T follicular helper cell (primary cell): ENCODE results near the gene VRK1.
"Not testable (repeated sequence)": the region's sequence is repeated elsewhere in the genome, so short reads cannot be mapped to it uniquely, and the experiment has no call there.

Experiments used
- DNase-seq: peaks from one replicate; pipeline ENCODE4 v3.0.0-alpha.2; 2020; ENCODE audit warnings: low read depth
- total RNA-seq, 2 experiments: gene quantifications; one replicate each; lab custom pipeline; 2026; lab: John Stamatoyannopoulos, UW

The VRK1 gene, protein sequence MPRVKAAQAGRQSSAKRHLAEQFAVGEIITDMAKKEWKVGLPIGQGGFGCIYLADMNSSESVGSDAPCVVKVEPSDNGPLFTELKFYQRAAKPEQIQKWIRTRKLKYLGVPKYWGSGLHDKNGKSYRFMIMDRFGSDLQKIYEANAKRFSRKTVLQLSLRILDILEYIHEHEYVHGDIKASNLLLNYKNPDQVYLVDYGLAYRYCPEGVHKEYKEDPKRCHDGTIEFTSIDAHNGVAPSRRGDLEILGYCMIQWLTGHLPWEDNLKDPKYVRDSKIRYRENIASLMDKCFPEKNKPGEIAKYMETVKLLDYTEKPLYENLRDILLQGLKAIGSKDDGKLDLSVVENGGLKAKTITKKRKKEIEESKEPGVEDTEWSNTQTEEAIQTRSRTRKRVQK
- total RNA-seq, result 49.4 to 50.0 reads per million in 2 experiments

DNA sequence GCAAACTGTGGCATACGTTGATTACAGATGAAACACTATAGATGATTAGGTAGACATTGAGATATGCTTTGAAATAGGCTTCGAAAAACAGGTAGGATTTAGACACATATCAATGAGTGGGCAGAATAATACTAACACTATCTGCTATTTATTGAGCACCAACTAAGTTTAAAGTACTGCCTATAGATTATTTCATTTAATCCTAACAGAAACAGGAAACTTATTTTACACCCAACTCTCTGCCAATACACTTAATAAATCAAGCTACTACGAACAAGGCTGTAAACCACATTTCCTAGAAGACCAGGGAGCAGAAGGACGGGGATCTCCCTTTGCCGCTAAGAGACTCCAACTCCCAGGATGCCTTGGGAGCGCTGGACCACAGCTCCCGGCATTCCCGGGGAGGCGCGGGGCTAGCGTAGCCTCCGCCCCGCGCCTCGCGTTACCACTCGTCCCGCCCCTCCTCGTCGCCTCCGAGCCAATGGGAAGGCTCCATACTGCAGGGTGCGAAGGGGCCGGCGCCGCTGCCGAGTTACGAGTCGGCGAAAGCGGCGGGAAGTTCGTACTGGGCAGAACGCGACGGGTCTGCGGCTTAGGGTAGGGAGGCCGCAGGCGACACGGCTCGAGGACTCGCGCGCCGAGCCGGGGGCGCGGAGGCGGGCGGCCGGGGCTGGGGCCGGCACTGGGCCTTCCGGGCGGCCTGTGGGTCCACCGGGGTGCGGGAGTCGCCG lies at the start of gene VRK1:
TSS of gene VRK1 (plus strand) at position 532 of the 731 bp plus-strand sequence. CDS start 36,090 bp downstream, outside the sequence.
- peak; percentile 91 for DNase-seq

DNA sequence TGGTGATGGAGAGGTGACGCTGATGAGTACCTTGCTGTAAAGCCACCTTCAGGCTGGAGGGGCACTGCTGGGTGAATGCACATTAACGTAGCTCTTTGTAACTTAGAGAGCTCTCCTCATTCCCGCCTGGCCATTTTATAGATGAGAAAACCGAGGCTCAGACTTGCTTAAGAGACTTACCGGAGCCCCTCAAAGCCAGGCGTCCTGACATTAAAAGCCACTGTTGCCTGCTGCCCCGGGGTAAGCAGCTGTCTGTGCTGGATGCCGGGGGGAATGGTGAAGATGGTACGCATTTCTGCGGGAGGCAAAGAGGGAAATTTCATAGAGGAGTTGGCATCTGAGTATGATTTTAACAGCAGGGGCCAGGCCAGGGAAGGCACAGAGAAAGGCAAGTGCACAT lies 49.6 kb upstream of the VRK1 start:
- no peak for DNase-seq

DNA sequence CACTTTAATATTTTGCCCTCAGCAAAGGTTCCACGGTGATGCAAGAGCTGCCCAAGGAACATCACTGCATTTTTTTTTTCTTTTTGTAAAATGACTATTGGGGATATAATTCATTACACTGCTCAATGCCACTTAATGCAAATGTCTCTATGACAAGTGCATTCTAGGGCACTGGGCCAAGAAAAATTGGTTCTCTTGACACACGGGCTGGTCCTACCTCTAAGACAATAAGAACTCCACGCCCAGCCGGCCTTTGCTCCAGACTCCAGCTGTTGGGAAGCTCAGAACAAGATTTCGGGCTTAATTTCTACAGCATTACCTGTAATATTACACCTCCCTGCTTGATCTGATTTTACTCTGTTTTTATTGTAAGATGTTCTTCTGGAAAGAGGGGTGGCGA lies 48.8 kb upstream of the VRK1 start:
- DNase-seq, result no peak

DNA sequence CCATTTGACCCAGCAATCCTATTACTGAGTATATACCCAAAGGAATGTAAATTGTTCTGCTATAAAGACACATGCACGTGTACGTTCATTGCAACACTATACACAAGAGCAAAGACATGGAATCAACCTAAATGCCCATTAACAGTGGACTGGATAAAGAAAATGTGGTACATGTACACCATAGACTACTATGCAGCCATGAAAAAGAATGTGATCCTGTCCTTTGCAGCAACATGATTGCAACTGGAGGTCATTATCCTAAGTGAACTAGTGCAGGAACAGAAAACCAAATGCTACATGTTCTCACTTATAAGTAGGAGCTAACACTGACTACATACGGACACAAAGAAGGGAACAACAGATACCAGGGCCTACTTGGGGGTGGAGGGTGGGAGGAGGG lies 45.7 kb upstream of the VRK1 start:
- no peak for DNase-seq

DNA sequence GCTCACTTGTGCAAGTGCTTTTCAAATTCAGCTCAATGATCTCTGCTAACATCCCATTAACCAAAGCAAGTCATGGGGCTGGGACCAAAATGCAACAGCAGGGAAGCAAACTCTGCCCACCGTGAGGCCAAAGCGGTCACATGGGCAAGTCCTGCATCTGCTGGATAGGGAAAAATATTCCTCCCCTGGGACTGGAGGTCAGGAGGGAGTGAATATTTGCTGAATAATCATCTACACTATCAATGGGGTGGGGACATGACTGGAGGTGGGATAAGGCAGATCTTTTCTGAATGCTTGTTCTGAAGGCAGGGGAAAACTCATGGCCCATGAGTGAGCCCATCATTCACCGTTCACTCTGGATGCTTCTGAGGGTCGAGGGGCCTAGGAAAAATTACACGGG lies 45.1 kb upstream of the VRK1 start:
- no peak for DNase-seq

DNA sequence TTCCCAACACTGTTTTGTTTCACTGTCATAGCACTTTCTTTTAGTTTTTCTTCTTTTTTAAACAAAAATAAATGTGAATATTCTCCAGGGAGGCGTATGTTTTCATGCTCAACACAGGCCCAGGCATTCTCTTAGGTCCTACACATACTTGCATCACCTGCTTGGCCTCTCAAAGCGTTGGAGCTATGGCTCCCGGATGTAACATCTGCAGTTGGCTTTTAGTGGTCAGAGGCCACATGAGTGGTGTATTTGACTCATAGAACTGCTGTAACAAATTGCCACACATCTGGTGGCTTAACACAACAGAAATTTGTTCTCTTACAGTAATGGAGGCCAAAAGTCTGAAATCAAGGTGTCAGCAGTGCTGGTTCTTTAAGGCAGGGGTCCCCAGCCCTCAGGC lies 44.6 kb upstream of the VRK1 start:
- no peak for DNase-seq

DNA sequence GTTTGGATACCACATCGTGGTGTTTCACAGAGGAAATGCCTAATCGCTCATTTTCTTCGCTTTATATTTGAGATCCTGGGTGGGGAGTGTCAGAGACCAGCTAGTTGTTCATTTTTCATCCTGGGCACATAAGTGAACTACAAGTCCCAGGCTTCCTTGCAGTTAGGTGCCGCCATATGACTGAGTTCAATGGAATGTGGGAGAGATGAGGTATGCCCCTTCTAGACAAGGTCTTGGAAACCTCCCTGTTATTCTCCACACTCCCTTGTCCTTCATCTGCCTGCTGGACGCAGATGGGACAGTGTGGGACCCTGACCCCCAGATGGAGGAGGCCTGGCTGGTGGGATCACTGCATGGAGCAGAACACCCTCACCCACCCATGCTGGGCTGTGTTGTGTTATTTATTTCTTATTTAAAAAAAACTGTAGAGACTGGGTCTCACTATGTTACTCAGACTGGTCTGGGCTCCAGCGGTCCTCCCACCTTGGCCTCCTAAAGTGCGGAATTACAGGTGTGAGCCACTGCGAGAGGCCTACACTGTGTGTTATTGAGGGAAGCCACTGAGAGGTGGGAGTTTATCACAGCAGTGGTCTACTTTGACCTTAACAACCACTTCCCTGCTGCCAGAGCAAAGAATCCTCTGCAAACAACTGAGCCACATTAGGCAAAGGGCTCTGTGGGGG lies 42.9 kb upstream of the VRK1 start:
- DNase-seq, result no peak

DNA sequence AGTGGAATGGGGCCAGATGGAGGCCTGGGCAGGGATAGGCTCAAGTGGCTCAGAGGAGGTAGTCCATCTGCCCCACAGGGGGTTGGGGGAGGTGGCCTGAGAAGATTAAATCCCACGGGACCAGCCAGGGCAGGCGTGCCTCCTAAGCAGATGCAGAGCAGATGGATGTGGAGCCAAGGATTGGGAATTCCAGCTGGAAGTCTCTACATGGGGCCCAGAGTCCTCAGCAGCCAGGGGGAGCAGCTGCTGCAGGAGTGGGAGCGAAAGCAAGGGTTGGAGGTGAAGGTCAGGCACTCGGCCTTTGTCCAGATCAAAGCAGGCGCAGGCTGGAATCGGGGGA lies 42.4 kb upstream of the VRK1 start:
- no peak for DNase-seq

DNA sequence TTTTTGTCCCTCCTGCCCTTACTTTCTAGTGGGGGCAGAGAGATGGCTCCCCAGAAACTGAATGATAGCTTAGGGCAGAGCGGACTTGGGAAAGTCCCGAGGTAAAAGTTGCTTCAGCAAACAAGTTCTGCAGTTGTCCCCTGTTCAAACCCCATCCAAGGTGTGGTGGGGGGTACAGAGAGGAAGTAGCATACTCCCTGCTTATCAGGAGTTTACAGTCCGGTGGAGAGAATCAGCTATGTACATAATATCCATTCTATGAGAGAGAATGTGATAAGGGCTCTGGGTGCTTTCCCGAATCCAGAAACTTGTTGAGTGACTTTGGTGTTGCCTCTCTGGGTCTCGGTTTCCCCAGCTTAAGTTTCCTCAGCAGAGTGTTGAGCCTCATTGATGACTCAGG lies 40.4 kb upstream of the VRK1 start:
- DNase-seq, result no peak

DNA sequence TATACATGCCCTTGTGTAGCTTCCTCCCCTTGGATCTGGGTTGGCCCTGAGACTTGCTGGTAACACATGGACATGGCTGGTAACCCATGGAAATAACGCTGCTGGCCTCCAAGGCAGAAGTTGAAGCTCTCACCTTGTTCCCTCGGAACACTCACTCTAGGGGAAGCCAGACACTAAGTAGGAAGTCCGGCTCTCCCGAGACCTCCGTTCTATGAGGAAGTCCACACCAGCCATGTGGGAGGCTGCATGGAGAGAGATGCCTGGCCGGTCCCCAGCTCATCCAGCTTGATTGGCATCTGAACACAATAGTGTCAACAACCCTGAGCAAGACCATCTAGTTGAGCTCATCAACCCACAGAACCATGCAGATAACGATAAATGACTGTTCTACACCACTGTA lies 39.7 kb upstream of the VRK1 start:
- DNase-seq, result no peak

DNA sequence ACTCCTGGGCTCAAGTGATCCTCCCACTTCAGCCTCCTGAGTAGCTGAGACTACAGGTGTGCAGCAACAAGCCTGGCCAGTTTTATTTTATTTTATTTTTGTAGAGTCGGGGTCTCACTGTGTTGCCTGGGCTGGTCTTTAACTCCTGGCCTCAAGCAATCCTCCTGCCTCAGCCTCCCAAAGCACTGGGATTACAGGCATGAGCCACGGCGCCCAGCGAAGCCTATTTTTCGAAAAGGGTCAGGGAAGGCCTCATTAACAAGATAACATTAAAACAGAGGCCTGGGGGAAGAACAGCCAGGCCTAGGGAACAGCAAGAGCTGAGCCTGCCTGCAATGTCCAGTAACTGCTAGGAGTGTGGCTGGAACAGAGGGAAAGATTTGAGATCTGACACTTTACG lies 36.1 kb upstream of the VRK1 start:
- DNase-seq, result no peak

DNA sequence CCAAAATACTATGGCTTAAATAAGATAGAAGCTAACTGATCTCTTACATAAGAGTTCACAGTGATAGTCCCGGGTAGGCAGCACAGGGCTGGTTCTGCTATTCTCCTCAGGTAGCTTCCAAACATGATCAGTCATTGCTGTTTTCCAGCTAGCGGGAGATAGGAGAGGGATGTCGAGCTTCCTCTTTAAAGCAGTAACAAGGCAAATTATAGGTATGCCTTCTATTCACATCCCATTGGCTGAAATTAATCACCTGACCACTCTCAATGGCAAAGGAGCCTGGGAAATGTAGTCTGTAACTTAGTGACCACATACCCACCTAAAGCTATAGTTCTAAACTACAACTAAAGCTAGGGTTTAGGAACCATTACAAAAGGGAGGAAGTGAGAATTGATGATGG lies 34.5 kb upstream of the VRK1 start:
- peak; percentile 15 for DNase-seq

DNA sequence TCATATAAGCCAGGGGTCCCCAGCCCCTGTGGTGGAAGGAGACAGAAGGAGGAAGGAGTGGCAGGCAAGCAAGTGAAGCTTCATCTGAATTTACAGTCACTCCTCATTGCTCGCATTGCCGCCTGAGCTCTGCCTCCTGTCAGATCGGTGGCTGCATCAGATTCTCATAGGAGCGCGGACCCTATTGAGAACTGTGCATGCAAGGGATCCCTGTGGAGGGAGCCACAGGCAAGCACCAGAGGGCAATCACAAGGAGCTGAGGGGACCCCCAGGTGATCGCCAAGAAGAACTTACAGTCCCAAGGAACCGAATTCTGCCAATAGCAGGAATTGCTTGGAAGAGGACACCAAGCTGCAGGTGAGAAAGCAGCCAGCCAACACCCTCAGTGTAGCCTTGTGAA lies 33.2 kb upstream of the VRK1 start:
- DNase-seq, result no peak

DNA sequence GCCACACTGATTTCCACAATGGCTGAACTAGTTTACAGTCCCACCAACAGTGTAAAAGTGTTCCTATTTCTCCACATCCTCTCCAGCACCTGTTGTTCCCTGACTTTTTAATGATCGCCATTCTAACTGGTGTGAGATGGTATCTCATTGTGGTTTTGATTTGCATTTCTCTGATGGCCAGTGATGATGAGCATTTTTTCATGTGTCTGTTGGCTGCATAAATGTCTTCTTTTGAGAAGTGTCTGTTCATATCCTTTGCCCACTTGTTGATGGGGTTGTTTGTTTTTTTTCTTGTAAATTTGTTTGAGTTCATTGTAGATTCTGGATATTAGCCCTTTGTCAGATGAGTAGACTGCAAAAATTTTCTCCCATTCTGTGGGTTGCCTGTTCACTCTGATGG lies 32.0 kb upstream of the VRK1 start:
- DNase-seq, result not testable (repeated sequence)

DNA sequence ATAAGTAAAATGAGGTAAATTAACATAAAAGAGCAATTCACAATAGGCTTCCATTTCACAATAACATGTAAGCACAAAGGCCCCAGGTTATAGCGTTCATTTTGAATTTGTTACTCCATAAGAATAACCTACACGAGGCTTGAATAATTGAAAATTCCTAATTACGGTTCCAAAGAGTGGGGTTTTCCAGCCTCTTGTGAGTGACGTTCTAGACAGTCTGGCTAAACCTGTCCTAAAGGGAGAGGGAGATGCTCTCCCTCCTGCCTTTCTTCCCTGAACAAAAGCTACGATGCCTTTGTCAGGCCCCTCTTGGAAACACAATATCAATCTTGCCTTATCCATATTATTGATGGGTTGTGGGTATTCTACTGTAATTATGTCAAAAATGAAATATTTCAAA lies 24.3 kb upstream of the VRK1 start:
- DNase-seq, result no peak

DNA sequence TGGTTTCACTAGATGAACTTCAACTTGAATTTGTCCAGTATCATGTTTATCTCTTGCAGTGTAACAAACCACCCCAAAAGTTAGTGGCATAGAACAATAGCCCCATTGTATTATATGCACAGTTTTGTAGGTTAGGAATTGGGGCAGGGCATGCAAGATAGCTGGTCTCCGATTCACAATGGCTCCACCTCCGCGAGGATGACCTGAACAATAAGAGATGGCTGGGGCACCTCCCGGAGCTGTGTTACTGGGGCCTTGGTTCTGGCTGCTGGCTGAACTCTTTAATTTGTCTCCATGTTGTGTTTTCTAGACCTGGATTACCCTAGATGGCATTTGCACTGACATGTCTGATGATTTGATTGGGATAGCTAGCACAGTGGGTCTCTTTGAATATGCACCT lies 20.4 kb upstream of the VRK1 start:
- DNase-seq, result no peak

DNA sequence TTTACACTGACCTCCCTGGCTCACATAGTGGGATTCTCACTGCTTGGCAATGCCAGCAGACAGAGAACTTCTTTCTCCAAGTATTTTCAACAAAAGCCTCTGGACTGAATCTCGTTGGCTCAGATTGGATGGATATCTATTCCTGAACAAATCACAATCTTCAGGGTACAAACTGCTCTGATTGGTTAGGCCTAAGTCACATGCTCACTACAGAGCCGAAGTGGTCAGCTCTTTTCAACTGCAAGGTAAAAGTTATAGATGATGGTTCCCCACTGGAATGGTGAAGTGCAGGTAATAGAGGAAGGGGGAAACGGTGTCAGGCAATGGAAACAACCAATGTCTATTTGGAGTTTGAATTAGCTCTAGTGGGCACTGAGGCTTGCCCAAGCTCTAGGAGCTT lies 16.7 kb upstream of the VRK1 start:
- no peak for DNase-seq

DNA sequence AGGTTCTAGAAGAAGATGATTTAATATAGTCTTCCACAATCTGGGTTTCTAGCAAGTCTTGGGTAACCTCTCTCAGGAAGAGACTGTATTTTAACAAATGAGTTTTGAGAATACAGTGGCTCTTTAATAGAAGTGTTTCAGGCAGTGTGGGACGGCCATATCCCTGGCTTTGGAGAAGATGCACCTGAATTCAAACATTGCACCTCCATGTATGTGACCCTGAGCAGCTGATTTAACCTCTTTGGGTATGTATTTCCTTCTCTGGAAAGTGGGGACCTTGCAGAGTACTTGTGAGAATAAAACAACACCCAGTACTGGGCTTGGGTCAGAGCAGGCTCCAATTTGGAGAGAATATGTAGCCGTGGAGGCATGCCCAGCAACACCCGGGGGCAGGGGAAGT lies 15.8 kb upstream of the VRK1 start:
- DNase-seq, result no peak

DNA sequence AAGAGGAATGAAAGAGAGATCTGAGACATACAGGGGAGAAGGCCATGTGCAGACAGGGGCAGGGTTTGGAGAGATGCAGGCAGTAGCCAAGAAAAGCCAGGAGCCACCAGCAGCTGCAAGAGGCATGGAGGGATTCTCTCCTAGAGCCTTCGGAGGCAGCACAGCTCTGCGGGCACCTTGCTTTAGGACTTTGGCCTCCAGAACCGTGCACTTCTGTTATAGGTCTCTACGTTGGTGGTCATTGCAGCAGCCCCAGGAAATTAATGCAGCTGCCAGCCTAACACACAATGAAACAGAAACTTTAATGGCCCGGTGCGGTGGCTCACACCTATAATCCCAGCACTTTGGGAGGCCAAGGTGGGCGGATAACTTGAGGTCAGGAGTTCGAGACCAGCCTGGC lies 14.7 kb upstream of the VRK1 start:
- no peak for DNase-seq

DNA sequence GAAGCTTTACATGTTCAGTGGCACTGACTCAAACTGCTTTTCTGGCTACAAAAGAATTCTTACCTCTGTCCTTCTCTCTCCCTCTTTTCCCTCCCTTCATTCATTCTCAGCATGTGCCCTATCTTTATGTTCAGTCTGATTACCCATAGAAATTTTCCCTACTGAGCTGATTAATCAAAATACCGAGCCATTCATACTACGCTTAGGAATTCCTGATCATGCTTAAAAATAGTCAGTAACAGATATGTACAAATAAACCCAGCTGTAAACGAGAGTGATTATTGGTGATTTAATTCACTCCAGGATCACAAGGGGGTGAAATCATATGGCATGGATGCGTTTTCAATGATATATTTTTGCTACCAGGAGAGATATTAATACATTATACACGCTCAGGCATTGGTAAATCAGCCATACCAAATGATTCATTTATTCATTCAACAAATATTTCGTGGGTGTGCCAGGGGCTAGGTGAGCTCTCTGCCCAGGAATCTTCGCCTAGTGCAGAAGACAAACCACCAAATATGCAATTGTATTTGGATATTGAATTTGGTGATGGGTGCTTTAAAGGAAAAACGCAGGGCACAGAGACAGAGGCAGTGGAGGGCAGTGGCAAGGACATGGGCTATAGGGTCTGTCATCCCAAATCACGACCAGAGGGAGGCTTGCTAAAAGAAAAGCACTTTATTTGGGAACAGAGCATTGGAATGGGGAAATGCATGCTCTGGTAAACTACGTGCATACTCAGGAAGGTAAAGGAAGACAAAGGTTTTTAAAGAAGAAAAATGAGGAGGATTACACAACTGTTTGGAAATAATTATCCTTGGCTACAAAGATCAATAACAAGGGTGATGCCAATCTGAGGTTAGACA lies 13.9 kb upstream of the VRK1 start:
- no peak for DNase-seq

DNA sequence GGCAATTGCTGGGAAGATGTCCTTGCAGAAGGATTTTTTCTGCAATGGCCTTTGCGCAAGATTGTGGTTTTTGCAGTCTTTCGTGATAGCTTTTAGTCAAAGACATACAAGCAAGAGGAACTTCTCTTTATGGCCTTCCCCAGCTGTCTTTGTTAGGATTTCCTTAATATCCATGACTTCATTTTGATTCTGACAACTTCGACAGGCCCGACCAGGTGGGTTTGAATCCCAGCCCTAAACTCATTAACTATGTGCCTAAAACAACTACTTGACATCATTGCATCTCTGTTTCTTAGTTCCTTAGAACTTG lies 13.3 kb upstream of the VRK1 start:
- no peak for DNase-seq

DNA sequence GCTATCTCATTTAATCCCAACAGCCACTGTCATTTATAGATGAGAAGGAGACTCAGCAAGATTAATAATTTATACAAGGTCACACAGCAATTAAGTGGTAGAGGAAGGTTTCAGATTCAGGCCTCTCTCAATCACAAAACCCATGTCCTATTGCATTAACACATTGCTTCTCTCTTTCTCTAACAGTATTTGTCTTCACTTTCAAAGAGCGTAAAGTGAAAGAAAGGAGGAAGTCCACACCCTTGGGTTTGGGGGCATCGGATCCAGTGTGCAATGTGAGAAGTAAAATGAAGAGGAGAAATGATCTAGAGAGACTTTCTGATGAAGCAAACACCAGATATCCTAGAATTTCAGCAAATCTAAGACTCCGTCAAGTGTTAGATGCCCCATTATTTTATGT lies 7.0 kb upstream of the VRK1 start:
- DNase-seq, result no peak
